Measurements from ENCODE around the gene IMMP2L.

DNA sequence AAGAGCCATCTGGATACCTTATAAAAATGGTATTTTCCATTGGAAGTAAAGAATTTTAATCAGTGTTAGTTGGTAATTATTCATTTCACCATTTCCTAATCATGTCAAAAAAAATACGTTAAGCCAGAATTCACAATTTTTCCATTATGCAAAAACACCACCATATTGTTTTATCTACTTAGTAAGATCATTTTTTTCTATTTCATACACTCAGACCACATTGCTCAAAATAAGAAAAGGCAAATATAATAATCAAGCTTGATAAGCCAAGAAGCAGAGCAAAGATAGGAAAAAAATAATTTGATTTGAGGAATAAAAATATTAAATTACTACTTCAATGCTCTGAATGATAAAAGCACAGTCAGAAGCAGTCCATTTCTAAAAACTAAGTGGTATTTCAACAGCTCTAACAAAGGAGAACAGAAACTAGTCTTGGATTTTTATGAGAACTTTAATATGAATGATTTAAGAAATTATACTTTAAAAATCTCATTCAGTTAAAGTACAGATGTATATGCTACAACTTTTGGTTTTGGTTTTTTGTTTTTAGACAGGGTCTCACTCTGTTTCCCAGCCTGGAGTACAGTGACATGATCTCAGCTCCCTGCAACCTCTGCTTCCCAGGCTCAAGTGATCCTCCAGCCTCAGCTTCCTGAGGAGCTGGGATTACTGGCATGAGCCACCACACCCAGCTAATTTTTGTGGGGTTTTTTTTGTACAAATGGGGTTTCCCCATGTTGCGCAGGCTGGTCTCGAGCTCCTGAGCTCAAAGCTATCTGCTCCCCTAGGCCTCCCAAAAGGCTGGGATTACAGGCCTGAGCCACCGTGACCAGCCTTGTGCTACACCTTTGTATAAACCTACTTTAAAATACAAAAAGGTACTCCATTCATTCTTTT lies 424.7 kb downstream of the IMMP2L start:
- TF ChIP-seq PRPF4 (IDR thresholded peaks at IDR 0.05; ENCODE audit: low read depth, low read length, poor library complexity, severe bottlenecking) (no peak), CBFB (CRISPR knock-in tag; IDR thresholded peaks at IDR 0.05) (no peak), SKIL (CRISPR knock-in tag; IDR thresholded peaks at IDR 0.05; ENCODE audit: borderline replicate concordance) (no peak), ZNF766 (CRISPR knock-in tag; IDR thresholded peaks at IDR 0.05; ENCODE audit: borderline replicate concordance) (no peak)
- TF ChIP-seq, protein P1, sequence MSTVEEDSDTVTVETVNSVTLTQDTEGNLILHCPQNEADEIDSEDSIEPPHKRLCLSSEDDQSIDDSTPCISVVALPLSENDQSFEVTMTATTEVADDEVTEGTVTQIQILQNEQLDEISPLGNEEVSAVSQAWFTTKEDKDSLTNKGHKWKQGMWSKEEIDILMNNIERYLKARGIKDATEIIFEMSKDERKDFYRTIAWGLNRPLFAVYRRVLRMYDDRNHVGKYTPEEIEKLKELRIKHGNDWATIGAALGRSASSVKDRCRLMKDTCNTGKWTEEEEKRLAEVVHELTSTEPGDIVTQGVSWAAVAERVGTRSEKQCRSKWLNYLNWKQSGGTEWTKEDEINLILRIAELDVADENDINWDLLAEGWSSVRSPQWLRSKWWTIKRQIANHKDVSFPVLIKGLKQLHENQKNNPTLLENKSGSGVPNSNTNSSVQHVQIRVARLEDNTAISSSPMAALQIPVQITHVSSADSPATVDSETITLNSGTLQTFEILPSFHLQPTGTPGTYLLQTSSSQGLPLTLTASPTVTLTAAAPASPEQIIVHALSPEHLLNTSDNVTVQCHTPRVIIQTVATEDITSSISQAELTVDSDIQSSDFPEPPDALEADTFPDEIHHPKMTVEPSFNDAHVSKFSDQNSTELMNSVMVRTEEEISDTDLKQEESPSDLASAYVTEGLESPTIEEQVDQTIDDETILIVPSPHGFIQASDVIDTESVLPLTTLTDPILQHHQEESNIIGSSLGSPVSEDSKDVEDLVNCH (CRISPR knock-in tag; IDR thresholded peaks at IDR 0.05): no peak

Data from HepG2 (cell line).